Iris pigment epithelial cell (primary cell): ENCODE data around the gene SLC4A4.
"Not testable (repeated sequence)": the region's sequence is repeated elsewhere in the genome, so short reads cannot be mapped to it uniquely, and the experiment has no call there.

Experiments used
- DNase-seq: peaks from one replicate; pipeline ENCODE4 v3.0.0-alpha.2; 2011; ENCODE audit warnings: low read depth

The SLC4A4 gene

GRCh38 chr4:71408961-71409360 is 70.1 kb downstream of the SLC4A4 start:
- not testable (repeated sequence) for DNase-seq

- DNase-seq: peak; percentile 8
These were observed 73.2 kb downstream of the SLC4A4 start for GRCh38 chr4:71411981-71412380.

GRCh38 chr4:71415491-71415890 is 76.7 kb downstream of the SLC4A4 start:
- peak; percentile 5 for DNase-seq

- no peak for DNase-seq
These were observed 78.3 kb downstream of the SLC4A4 start for GRCh38 chr4:71417150-71417549.

GRCh38 chr4:71426381-71427042 is 87.7 kb downstream of the SLC4A4 start:
- DNase-seq: no peak

GRCh38 chr4:71429106-71429505 is 90.3 kb downstream of the SLC4A4 start:
- DNase-seq: no peak

- no peak for DNase-seq
These were observed 91.1 kb downstream of the SLC4A4 start for GRCh38 chr4:71429962-71430361.

GRCh38 chr4:71430609-71431008 is 91.8 kb downstream of the SLC4A4 start:
- DNase-seq: no peak

GRCh38 chr4:71440612-71441011 is 101.8 kb downstream of the SLC4A4 start:
- DNase-seq: no peak

GRCh38 chr4:71441186-71442169 is 102.7 kb downstream of the SLC4A4 start:
- DNase-seq: peak; percentile 43

- no peak for DNase-seq
These were observed 103.5 kb downstream of the SLC4A4 start for GRCh38 chr4:71442336-71442735.

- DNase-seq: no peak
These were observed 105.6 kb downstream of the SLC4A4 start for GRCh38 chr4:71444395-71444794.

GRCh38 chr4:71445811-71446210 is 107.0 kb downstream of the SLC4A4 start:
- no peak for DNase-seq

GRCh38 chr4:71446479-71447081 is 107.8 kb downstream of the SLC4A4 start:
- no peak for DNase-seq

- DNase-seq: no peak
These were observed 110.2 kb downstream of the SLC4A4 start for GRCh38 chr4:71449040-71449439.

- DNase-seq: no peak
These were observed 111.1 kb downstream of the SLC4A4 start for GRCh38 chr4:71449878-71450277.

GRCh38 chr4:71453531-71453930 is 114.7 kb downstream of the SLC4A4 start:
- no peak for DNase-seq

GRCh38 chr4:71456841-71457240 is 118.0 kb downstream of the SLC4A4 start:
- DNase-seq: peak; percentile 68

GRCh38 chr4:71460371-71460770 is 121.6 kb downstream of the SLC4A4 start:
- no peak for DNase-seq

- no peak for DNase-seq
These were observed 122.6 kb downstream of the SLC4A4 start for GRCh38 chr4:71461422-71461821.

- no peak for DNase-seq
These were observed 128.0 kb downstream of the SLC4A4 start for GRCh38 chr4:71466775-71467174.

GRCh38 chr4:71468116-71468710 is 129.4 kb downstream of the SLC4A4 start:
- DNase-seq: no peak
